Effector memory CD4-positive, alpha-beta T cell (primary cell): Measurements from ENCODE around the gene NMUR2.

ENCODE experiments used
- DNase-seq, 3 donors: peaks; one replicate each; pipeline ENCODE4 v3.0.0-alpha.2; 2020
- H3K27ac ChIP-seq: 2 replicates; pipeline ENCODE4 v1.7.0; 2013; ENCODE audit warnings: mild to moderate bottlenecking, low read length, moderate library complexity; ENCODE audit not compliant: insufficient read depth, poor library complexity, severe bottlenecking
- H3K27me3 ChIP-seq: replicated peaks from 2 replicates; pipeline ENCODE4 v1.7.0; 2013; ENCODE audit warnings: mild to moderate bottlenecking, low read length; ENCODE audit not compliant: insufficient read depth, control insufficient read depth, poor library complexity, severe bottlenecking
- H3K36me3 ChIP-seq: 2 replicates; pipeline ENCODE4 v1.7.0; 2013; ENCODE audit warnings: mild to moderate bottlenecking, low read length, moderate library complexity; ENCODE audit not compliant: control insufficient read depth, insufficient read depth
- H3K4me1 ChIP-seq: 2 replicates; pipeline ENCODE4 v1.7.0; 2013; ENCODE audit warnings: low read length, mild to moderate bottlenecking; ENCODE audit not compliant: control insufficient read depth, insufficient read depth, poor library complexity, severe bottlenecking
- H3K4me3 ChIP-seq: 2 replicates; pipeline ENCODE4 v1.7.0; 2013; ENCODE audit warnings: low read length, low read depth, mild to moderate bottlenecking; ENCODE audit not compliant: insufficient read depth, poor library complexity, severe bottlenecking
- H3K9me3 ChIP-seq: 2 replicates; pipeline ENCODE4 v1.7.0; 2013; ENCODE audit warnings: mild to moderate bottlenecking, low read length, moderate library complexity; ENCODE audit not compliant: control insufficient read depth

Gene NMUR2

GRCh38 chr5:152404494-152404893 lies 585 bp downstream of the NMUR2 start:
- Histone ChIP-seq H3K4me3 (no peak overlapping the region), H3K36me3 (no peaks in the 10 kb centered on the region), H3K27me3 (no peaks in the 10 kb centered on the region), H3K9me3 (no peaks in the 10 kb centered on the region), H3K27ac (no peak overlapping the region), H3K4me1 (no peaks in the 10 kb centered on the region)
- DNase-seq, result no peak

GRCh38 chr5:152403046-152403445 lies 2.0 kb downstream of the NMUR2 start:
- no peak for DNase-seq
- Histone ChIP-seq H3K9me3 (no peaks in the 10 kb centered on the region), H3K4me3 (no peak overlapping the region), H3K27me3 (no peaks in the 10 kb centered on the region), H3K4me1 (no peaks in the 10 kb centered on the region), H3K27ac (no peak overlapping the region), H3K36me3 (no peaks in the 10 kb centered on the region)

GRCh38 chr5:152400846-152401245 lies 4.2 kb downstream of the NMUR2 start:
- no peak for DNase-seq
- Histone ChIP-seq H3K4me3 (no peak overlapping the region), H3K27me3 (no peaks in the 10 kb centered on the region), H3K4me1 (no peaks in the 10 kb centered on the region), H3K27ac (no peak overlapping the region), H3K36me3 (no peaks in the 10 kb centered on the region), H3K9me3 (no peaks in the 10 kb centered on the region)

- DNase-seq, result no peak
- no peaks in the 10 kb centered on the region for H3K9me3 ChIP-seq
- H3K4me3 ChIP-seq, result no peak overlapping the region
- no peaks in the 10 kb centered on the region for H3K4me1 ChIP-seq
- H3K27ac ChIP-seq, result no peak overlapping the region
- H3K36me3 ChIP-seq, result no peaks in the 10 kb centered on the region
- H3K27me3 ChIP-seq, result no peaks in the 10 kb centered on the region
These were observed 7.5 kb downstream of the NMUR2 start for GRCh38 chr5:152397581-152397980.

- H3K9me3 ChIP-seq, result no peaks in the 10 kb centered on the region
- H3K4me1 ChIP-seq, result no peaks in the 10 kb centered on the region
- DNase-seq, result no peak
- no peak overlapping the region for H3K4me3 ChIP-seq
- H3K27me3 ChIP-seq, result no peaks in the 10 kb centered on the region
- no peaks in the 10 kb centered on the region for H3K36me3 ChIP-seq
- no peak overlapping the region for H3K27ac ChIP-seq
These were observed 11.6 kb downstream of the NMUR2 start for GRCh38 chr5:152393441-152393840.

GRCh38 chr5:152389208-152389849 lies 15.8 kb downstream of the NMUR2 start:
- Histone ChIP-seq H3K9me3 (no peaks in the 10 kb centered on the region), H3K27ac (no peak overlapping the region), H3K27me3 (no peaks in the 10 kb centered on the region), H3K4me3 (no peak overlapping the region), H3K4me1 (no peaks in the 10 kb centered on the region), H3K36me3 (no peaks in the 10 kb centered on the region)
- DNase-seq, result no peak

- H3K9me3 ChIP-seq, result no peaks in the 10 kb centered on the region
- no peak for DNase-seq
- H3K27me3 ChIP-seq, result no peaks in the 10 kb centered on the region
- H3K4me3 ChIP-seq, result no peak overlapping the region
- H3K4me1 ChIP-seq, result no peaks in the 10 kb centered on the region
- no peaks in the 10 kb centered on the region for H3K36me3 ChIP-seq
- H3K27ac ChIP-seq, result no peak overlapping the region
These were observed 16.5 kb downstream of the NMUR2 start for GRCh38 chr5:152388610-152389009.

- DNase-seq, result no peak
- no peak overlapping the region for H3K27ac ChIP-seq
- no peaks in the 10 kb centered on the region for H3K4me1 ChIP-seq
- no peaks in the 10 kb centered on the region for H3K27me3 ChIP-seq
- no peaks in the 10 kb centered on the region for H3K9me3 ChIP-seq
- H3K36me3 ChIP-seq, result no peaks in the 10 kb centered on the region
- no peak overlapping the region for H3K4me3 ChIP-seq
These were observed 24.5 kb downstream of the NMUR2 start for GRCh38 chr5:152380415-152381123.

- no peaks in the 10 kb centered on the region for H3K9me3 ChIP-seq
- H3K36me3 ChIP-seq, result no peaks in the 10 kb centered on the region
- no peaks in the 10 kb centered on the region for H3K27me3 ChIP-seq
- H3K27ac ChIP-seq, result no peak overlapping the region
- no peaks in the 10 kb centered on the region for H3K4me1 ChIP-seq
- H3K4me3 ChIP-seq, result no peak overlapping the region
- DNase-seq, result no peak
These were observed 25.7 kb downstream of the NMUR2 start for GRCh38 chr5:152379331-152379730.

- Histone ChIP-seq H3K4me1 (no peaks in the 10 kb centered on the region), H3K36me3 (no peaks in the 10 kb centered on the region), H3K4me3 (no peak overlapping the region), H3K9me3 (no peaks in the 10 kb centered on the region), H3K27ac (no peak overlapping the region), H3K27me3 (no peaks in the 10 kb centered on the region)
- no peak for DNase-seq
These were observed 26.3 kb downstream of the NMUR2 start for GRCh38 chr5:152378730-152379129.
